Esophagus mucosa (tissue), 1 donor: ENCODE results near the gene DSCAM. TPM values are rescaled to one million over a fixed set of nuclear protein-coding genes. Genes with fewer than 3 reads are reported as not detected.
A peak's percentile ranks its signal among the peaks of the same experiment; 100 is the strongest.

ENCODE experiments used
- ATAC-seq: fragments of 200-7000 bp; cut with Tn5 transposase; one replicate; pipeline ENCODE4 v1.9.1; 2020
- total RNA-seq: library from RNA; stranded (reverse); gene quantifications from one replicate; pipeline ENCODE4 v1.2.4, GENCODE V29; 2023
- donor health status: DM: yes; HTN: yes; CAD: no.

The DSCAM gene
- total RNA-seq, 1 donor from 2014 or later: not detected

DNA sequence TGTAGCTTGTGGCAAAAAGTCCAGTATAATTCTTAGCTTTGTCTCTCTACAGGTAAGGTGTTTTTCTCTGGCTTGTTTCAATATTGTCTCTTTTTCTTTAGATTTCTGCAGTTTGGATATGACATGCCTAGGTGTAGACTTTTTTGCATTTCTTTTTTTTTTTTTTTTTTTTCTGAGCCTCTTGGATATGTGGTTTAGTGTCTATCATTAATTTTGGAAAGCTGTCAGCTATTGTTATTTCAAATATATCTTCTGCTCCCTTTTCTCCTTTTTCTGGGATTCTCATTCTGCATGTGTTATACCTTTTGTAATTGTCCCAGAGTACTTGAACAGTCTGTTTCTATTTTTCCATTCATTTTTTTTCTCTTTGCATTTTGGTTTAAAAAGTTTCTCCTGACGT lies 243.2 kb downstream of the DSCAM start:
- no peak for ATAC-seq

DNA sequence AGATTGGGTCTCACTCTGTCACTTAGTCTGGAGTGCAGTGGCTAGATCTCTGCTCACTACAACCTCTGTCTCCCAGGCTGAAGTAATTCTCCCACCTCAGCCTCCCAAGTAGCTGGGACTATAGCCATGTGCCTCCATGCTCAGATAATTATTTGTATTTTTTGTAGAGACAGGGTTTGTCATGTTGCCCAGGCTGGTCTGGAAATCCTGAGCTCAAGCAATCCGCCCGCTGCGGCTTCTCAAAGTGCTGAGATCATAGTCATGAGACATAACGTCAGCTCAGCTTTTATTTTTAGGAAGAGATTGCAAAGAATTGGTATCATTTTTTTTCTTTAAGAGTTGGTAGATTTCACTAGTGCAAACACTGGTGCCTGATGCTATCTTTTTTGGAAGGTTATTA lies 244.9 kb downstream of the DSCAM start:
- no peak for ATAC-seq

DNA sequence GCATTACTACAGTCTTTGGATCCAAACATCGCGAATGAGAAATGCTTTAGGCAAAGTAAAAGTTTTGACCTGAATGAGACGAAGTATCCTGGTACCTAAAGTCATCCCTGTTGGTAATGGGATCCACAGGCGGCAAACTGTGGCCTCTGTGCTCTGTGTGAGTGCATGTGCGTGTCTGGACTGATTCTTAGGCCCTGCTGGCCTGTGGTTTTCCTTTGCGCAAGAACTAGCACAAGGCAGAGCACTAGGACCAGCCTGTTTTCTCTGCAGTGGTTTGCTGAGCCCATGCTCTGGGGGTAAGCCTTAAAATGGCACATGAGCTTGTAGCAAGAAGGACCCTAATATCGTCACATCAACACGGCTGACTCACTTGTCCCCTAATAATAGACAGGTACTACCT lies 251.2 kb downstream of the DSCAM start:
- no peak for ATAC-seq

DNA sequence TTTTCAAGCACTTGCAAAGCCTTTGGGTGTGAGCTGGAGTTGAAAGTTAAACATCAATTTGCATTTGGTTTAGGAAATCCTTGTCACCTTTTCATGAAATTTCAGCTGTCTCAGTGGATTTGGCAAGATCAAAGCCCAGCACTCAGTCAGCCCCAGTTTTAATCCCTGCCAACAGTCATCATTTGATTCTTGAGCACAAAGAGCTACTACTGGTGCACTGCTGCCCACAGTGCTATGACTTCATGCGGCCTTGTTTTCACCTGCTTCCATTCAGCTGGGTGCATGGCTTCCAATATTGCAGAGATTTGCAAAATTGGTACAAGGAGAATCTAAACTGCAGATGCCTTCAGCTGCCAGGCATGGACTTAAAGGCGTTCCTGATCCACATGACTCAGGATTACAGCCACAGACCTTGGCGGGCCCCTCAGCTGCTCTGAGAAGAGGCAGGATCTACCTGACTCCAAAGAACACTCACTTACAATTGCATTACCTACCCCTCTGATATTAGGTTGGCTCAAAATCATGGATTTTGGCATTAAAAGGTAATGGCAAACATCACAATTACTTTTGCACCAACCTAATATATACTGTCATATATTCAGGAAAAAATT lies 259.1 kb downstream of the DSCAM start:
- ATAC-seq: no peak

DNA sequence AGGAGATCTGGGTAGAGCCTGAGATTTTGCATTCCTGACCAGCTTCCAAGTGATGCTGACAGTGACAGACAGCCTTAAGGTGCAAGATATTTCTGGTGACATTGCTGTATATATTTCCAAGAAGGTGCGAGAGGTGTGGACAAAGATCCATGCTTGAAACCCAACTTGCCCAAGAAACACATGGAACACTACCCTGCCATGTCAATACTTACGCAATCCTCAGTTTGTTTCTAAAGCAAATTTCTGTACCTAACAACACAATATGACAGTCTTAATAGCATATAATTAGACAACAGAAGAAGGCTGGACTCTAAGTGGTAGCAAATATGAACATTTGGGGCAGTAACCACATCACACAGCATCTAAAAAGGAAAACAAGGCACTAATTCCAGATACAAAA lies 260.4 kb downstream of the DSCAM start:
- ATAC-seq: no peak

DNA sequence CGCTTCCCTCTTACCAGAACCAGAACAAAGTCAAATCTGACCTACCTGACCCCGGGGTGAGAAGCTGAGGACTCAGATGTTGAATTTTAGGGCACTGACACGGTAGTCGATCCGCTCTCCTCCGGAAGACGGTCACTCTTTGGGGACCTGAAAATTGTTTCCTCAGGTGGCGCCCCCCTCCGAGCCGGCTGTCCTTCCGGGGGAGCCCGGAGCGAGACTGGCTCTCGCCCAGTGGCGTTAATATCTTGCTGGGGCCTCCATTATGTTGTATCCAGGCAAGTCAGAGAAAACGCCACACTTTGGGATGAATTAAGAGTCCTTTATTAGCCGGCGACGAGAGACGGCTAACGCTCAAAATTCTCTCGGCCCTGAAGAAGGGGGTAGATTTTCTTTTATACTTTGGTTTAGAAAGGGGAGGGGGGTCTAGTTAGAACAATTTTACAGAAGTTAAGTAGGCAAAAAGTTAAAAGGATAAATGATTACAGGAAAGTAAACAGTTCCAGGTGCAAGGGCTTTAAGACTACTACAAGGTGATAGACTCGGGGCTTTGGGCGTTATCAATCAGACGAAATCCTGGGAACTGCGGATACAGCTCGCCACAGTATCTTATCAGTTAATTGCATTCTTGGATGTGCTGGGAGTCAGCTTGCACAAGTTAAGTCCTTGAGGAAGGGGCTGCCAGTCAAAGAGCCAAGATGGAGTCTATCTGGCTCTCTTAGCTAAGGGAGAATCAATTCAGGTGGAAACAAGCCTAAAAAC lies 269.5 kb downstream of the DSCAM start:
- no peak for ATAC-seq

DNA sequence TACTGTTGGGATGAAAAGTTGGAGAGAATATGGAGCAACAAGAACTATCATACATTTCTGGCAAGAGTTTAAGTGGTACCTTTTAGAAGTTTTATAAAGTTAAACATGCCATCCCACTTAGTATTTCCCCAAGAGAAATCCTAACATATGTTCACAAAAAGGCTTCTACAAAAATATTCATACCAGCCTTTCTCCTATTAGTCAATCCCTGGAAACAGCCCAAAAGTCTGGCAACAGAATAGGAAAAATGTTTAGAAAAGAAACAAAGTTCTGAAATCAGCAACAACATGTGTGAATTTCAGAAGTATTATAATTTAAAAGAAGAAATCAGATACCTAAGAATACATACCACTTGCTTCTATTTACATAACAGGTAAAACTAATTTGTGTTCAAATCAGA lies 271.0 kb downstream of the DSCAM start:
- ATAC-seq: no peak

DNA sequence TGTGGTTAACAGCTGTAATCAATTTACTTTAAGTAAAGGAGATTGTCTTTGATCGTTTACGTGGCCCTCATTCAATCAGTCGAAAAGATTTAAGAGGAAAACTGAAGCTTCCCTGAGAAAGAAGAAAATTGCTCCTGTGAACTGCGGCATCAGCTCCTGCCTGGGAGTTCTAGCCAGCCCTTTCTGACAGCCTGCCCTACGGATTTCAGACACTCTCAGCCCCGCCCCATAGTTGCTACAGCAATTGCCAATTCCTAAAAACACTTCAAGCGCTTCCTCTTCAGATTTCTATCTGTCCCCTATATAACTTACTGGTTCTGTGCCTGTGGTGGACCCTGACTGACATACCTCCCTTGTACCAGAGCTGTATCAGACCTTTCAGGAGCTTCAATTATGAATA lies 277.6 kb downstream of the DSCAM start:
- no peak for ATAC-seq

DNA sequence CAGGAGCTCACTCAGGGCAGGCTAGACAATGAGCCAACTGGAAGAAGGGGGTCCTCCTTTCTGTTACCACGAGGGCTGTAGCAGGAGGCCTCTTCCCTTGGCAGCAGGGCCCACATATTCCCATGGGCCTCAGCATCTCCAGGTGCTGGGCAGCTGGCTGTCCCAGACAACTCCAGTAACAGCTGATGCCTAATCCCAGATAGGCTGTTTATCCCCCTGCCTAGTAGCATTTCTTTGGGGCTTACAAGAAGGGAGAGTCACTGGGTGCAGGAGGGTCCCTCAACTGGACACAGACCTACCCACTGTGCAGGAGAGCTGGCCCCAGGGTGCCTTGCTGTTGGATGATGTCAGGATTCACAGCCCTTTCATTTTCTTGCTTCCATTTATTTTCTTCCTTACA lies 278.2 kb downstream of the DSCAM start:
- no peak for ATAC-seq

DNA sequence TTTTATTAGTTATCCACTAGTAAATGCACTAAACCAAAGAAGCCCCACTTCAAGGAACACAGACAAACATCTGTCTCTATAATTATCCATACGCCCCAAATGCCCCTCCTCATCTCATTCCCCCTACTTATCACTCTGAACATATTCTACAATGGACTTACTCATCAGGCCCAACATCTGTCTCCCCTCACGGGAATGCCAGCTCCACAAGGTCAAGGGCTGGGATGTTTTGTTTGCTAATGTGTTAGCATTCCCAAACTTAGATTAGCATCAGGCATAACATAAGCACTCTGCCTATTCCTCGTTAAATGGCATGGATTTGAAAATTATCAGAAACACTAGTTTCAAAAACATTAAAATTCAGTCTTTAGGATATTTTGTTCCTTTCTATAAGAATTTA lies 279.5 kb downstream of the DSCAM start:
- no peak for ATAC-seq

DNA sequence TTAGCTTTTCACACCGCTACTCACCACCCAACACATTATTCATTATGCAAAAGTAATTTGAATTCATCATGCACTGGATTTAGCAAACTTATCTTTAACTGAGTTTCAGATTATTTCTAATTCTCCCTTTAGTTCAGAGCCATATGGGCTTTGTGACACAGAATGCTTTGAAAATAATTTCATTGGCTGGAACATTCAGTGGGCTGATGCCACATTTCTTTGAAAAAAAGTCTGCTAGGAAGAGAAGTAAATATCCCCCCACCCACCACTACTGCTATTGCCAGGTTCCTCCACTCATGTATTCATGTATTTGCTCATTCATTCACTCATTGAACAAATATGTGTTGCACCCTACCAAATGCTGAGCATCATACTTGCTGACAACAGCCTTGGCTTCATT lies 280.5 kb downstream of the DSCAM start:
- ATAC-seq: no peak

DNA sequence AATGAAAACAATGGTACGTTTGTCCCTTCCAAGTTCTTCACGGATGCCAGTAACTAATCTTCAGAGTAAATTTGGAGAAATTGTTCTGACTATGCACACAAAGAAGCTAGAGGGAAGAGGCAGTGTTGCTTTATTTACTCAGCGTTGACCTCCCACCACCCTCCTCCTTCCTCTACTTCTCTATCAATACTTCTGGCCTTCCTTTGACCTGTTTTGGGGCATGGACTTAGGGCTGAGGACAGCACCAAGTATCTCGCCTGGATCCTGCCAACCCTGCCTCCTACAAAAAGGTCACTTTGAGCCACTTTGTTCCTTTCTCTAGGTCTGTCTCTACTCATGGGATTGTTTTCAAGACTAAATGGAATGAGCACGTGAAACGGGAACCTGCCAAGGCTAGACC lies 282.6 kb downstream of the DSCAM start:
- no peak for ATAC-seq

DNA sequence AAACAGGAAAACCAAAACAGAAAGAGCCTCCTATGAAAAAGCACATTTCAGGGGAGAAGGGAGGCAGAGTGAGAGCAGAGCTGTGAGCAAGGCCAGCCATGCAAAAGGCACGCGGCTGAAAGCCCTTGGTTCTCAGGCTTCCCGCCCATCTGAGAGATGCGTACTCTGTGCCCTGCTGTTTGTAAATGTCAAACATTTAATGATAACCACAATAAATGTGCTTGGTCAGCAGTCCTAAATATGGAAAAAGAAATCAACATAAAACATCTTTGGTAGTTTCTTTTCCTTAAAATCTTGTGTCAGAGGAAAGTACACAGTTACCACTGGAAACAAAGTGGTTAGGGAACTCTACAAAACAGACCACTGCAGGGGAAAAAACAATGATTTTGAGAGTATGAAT lies 283.1 kb downstream of the DSCAM start:
- ATAC-seq: no peak

DNA sequence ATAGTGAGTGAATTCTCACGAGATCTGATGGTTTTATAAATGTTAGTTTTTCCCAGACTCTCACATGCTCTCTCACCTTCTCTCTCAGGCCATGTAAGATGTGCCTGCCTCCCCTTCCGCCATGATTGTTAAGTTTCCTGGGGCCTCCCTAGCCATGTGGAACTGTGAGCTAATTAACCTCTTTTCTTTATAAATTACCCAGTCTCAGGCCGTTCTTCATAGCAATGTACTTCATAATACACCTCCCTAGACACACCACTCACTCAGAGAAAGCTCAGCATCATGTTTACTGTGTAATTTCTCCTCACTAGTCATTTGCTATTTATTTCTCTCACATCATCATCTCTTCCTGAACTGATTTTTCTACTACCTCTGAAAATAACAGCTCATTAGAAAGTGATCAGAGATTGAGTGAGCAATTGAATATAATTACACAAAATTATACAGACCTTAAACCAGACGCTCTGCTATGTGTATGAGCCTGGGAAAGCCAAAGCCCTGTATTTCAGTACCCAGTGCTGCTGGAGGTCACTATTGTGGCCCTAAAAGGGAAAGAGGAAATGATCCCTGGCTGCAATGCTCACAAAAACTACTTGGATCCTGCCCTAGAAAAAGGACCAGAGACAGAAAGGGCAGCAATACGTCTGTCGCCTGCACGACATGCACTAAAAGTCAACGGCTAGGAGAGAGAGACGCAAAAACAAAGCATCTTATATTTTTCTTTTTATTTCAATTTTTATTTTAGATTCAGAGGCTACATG lies 284.5 kb downstream of the DSCAM start:
- ATAC-seq: no peak

DNA sequence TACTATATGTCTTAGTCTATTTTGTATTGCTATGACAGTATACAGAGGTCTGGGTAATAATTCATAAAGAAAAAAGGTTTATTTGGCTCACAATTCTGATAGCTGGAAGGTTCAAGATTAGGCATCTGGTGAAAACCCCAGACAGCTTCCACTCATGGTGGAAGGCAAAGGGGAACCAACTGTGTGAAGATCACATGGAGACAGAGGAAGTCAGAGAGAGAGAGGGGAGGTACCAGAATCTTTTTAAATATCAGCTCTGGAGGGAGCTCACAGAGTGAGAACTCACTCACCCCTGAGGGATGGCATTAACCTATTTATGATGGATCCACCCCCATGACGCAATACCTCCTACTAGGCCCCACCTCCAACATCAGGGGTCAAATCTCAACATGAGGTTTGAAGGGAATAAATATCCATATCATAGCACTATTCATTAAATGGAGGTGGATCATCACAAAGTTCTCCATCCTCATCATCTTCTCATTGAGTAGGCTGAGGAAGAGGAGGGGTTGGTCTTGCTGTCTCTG lies 290.5 kb downstream of the DSCAM start:
- ATAC-seq: no peak

DNA sequence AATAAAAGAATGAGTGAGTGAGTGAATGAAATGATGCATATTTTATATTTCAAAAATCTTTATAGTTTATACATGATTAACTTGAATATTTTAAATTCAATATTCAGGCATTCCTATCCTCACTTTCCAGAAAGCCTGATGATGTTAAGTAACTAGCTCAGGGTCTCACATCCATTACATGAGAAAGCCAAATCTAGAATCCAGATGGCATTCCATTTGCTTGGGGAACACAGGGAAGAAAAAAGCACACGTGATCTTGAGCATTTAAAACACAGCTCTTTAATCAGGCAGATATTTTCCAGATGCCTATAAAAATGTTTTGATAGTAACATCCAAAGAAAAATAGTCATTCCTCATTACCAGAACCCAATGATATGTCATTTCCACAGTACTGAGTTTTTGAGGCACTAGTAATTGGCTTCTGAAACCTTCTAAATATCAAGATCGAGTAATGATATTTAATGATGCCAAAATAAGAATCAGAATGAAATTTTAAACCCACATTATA lies 291.9 kb downstream of the DSCAM start:
- ATAC-seq: no peak

DNA sequence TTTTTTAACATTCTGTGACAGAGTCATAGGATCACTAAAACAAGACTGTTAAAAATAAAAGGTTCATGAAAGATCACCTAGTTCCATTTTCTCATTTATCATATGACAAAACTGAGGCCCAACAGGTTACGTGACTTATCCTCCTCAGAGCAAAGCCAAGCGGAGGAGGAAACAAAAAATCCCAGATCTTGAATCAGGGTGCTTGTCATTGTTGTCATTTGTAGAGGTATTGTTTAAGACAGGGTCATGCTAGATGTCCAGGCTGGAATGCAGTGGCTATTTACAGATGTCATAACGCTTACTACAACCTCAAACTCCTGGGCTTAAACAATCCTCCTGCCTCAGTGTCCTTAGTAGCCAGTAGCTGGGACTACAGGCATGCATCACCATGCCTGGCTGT lies 293.2 kb downstream of the DSCAM start:
- peak; percentile 29 for ATAC-seq

DNA sequence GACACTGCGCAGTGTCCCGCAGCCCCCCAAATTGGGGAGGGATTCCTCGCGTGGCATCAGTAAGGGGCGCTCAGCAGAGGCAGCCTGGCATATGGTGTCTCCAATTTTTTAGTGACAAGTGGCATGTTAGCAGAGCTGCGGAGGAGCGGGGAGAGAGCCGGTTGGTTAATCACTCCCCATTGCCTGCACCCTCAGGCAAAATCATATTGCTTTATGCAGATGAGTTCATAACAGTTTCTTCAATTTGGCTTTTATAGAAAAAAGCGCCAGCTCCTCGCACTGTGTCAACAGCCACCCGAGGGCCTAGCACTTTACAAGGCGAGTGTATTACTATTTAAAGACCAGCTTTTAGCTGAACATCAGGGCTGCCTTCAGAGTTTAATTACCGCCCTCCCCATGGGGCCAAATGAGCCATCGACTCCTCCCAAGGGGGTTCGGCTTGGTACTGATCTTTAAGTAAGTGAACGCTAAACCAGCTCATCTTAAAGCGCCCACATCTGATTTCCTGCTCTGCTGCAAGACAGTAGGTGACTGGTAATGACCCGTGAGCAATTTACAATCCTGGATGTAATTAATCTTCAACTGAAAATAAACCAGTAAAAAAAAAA lies 298.9 kb downstream of the DSCAM start:
- no peak for ATAC-seq

DNA sequence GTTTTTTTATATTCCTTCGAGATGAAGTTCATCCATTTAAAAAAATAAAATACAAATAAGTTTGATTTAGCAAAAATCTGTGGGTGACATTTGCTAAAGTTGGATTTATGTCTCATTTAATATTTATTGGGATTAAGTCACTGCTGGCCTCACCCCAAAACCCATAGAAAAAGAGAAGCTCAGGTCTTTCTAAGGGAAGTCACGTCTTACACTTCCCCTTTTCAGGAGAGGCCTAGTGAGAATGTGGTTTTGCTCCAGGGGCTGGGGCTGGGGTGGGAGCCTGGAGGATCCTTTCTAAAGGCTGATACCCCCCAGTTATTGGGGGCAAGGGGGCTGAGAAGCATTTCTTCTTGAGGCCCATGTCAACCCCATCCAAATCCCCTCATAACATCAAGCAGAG lies 300.3 kb downstream of the DSCAM start:
- ATAC-seq: no peak

DNA sequence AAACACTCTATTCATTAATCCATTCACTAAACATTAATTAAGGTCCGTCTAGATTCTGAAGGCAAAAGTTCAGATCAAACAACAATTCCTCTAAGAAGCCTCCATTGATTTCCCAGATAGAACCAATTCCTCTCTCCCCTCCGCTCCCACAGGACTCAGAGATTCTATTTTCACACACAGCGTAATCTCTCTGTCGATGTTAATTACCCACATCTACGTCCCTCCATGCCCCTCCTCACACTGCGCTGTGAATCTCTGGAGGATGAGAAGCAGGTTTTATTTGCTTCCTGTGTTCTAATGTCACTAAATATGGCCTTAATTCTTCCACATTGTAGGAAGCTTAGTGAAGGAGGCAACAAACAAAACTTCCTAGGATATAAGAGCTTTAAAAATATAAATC lies 306.7 kb downstream of the DSCAM start:
- no peak for ATAC-seq

DNA sequence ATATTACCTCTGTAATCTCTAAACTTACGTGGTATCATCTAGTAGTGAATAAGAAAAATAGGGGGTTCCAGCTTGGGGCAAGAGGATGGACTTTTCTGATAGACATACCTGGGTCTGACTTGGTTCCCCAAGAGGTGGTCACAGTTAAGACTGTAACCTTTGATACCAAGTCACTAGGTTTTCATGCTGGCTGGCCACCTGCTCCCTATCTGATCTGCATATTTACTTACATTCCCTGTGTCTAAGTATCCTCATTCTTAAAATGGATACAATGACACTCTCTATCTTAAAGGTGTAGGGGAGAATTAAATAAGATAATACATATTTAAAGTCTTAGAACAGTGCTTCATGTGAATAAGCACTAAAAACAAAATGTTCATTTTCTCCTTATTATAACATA lies 312.1 kb downstream of the DSCAM start:
- no peak for ATAC-seq

DNA sequence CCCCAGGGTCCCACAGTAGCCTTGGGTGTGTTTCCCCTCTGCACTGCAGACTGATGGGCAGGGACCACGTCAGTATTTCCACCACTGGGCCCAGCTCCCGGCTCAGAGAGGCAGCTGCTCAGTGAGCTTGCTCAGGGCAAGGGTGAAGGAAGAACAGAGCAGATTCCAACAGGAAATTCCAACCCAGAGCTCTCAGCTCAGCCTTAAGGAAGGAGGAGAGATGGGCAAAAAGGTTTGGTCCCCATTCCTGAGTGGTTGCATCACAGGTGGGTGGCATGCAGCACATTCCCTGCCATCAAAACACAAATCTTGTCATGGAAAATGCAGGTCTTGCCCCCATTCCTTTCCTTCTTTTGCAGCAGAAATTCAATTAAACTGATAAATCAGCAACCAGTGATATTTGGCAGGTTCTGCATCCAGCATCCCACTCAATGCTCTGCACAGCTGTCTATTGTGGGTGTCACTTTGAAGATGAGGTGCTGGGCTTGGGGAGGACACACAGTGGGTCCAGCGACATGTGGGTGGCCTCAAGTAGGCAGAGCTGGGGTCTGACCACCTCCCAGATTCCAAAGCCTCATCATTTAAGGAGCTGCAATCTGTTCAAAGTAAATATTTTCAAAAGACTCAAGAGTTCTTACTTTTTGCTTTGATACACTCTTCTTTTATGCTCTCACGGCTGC lies 315.4 kb downstream of the DSCAM start:
- ATAC-seq: no peak
